NCI-H128 (cell line): ENCODE data around the gene IL16.
"Not testable (repeated sequence)": the region's sequence is repeated elsewhere in the genome, so short reads cannot be mapped to it uniquely, and the experiment has no call there.

Experiments
- DNase-seq: peaks from one replicate; lab custom pipeline; 2025; ENCODE audit not compliant: unreplicated experiment; lab: John Stamatoyannopoulos, UW

IL16 gene

DNA sequence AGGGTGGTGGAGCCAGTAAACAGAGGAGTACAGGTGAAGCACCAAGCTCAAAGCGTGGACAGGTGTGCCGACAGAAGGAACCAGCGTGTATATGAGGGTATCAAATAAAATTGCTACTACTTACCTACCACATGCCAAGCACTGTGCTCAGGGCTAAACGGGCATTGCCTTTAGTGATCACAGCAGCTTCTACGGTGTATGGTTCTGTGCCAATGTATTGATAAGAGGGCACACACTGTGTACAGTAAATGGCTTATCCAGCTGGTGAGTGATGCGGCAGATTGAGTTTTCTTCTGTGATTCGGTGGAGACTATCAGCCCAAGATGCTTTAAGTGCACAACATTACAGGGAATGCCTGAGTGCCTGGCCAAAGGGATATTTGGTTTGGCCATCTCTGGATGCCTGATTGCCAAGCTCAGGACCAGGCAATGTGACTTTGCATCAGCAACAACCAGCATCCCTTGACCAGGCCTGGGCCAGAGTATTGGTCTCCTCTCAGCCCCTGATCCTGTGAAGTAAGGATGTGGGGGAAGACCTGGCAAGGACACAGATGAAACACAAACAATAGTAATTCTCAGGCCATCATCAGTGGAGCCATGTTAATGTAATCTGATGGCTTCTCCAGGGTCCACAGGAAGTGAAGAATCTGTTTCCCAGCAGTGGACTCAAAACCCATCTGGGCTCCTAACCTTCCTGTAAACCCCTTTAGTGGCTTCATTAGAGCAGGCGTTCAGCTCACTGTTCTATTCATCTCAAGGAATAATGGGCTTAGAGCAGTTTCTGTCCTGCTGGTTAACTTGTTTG is 113.2 kb downstream of the IL16 start:
- DNase-seq, result no peak

GRCh38 chr15:81310480-81310879 is 113.8 kb downstream of the IL16 start:
- DNase-seq, result no peak

DNA sequence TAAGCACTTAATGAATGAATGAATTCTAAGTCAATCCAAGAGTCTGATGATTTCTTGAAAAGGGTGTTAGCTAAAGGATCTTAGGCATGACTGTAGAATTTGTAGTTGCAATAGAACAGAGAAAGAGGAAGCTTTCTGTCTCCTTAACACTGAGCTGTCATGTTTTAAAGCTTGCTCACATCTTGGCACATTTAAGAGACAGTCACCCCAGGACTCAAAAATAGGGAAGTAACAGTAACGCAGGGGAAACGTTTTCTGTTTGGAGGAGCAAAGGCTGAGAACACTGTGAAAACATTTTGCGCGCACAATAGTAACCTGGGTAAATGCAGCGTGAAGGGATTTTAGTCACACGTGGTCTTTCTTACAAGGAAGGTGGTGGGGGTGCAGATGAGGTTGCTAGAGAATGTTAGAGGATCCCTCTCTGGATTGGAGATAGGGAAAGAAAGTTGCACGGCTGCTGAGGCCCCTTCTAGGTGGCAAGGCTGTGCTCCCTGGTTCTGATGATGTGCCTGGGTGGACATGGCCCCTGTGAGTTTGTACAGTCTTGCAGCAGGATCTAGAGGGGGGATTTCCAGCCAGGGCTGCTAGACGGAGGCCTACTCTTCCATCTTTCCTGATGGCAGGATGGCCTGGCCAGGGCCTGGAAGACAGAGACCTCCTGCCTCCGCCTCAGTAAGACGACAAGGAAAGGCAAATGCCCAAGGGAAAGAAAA is 115.2 kb downstream of the IL16 start:
- DNase-seq, result no peak

- no peak for DNase-seq
These were observed 116.3 kb downstream of the IL16 start for GRCh38 chr15:81312790-81313543.

DNA sequence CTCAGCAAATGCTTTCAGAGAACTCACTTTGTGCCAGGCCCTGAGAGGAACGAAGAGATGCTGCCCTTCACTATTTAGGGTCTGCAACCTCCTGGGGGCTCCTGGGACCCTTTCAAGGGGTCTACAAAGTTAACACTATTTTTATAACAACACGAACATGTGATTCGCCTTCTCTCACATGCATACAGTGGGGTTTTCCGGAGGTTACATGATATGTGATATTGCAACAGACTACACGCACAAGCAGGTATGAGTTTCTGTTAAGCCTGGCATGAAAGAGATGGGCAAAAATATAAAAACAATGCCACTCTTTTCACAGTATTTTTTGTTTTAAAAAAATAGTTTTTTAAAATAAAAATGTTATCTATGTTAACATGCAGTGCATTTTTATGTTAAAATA is 117.0 kb downstream of the IL16 start:
- no peak for DNase-seq

- no peak for DNase-seq
These were observed 117.7 kb downstream of the IL16 start for GRCh38 chr15:81314378-81314777.

- no peak for DNase-seq
These were observed 118.9 kb downstream of the IL16 start for GRCh38 chr15:81315452-81316175.

- no peak for DNase-seq
These were observed 119.6 kb downstream of the IL16 start for GRCh38 chr15:81316267-81316666.

GRCh38 chr15:81317642-81318017 is 121.0 kb downstream of the IL16 start:
- no peak for DNase-seq

DNA sequence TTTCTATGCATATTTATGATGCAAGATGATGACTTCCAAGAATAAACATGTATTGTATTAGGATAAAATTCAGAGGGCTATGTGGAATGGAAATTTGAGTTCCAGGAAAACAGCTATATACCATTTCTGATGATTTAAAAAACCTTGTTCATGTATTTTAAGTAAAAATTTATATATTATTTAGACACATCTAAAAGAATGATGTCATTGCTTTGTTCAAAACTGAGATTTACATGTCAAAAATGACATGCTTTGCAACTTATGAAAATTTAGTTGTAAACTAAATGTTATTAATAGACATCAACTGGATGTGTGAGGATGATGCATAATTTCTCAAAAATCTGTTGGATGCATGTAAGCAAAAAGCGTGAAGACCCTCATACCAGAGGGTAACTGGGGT is 125.0 kb downstream of the IL16 start:
- no peak for DNase-seq

DNA sequence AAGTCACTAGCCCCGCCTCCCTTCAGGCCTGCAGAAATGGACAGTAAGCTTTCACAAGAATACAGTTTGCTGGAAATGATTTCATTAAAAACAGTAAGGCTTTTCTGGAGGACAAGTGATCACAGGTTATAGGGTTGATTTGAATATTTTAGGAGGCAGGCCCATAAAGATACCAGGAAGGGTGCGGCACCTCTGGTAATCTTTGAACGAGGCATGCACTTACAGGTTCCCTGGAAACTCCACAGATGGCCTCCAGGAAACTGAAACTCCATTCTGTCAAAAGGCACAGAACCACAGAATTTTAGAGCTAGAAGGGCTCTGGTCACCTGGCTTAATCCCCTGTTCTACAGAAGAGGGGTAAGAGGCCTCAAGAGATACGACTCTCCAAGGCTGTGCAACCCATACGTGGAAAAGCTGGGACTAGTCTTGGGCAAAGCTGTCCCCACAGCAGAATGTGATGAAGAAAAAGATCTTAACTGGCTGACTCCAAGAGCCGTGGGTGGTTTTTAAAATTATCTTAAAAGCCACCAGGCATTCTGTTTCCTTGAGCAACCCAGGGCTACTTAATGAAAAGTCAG is 126.1 kb downstream of the IL16 start:
- DNase-seq, result no peak

DNA sequence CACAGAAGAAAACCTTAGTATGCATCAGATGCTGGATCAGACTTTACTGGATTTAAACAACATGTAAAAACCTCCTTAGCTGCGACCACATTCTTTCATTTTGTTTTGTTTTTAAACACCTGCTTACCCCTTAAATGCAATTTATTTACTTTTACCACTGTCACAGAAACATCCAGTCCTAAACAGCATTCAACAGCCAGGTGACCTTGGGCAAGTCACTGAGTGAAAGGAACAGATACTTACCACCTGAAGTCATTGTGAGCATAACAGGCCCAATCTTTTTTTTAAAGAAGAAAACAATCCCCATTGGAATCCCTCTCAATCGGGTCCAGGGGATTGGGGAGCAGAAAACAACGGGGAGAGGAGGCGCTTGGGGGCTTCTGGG is 126.9 kb downstream of the IL16 start:
- DNase-seq, result no peak

- DNase-seq, result peak; percentile 87
These were observed 127.5 kb downstream of the IL16 start, which contains the start of gene STARD5 for GRCh38 chr15:81323944-81324881. Gene STARD5, minus strand, starts transcription at chr15:81324141. Its CDS starts 42 bp downstream, at chr15:81324099.

- DNase-seq, result no peak
These were observed 130.0 kb downstream of the IL16 start for GRCh38 chr15:81326466-81327212.

GRCh38 chr15:81327516-81327915 is 130.8 kb downstream of the IL16 start:
- DNase-seq, result no peak

DNA sequence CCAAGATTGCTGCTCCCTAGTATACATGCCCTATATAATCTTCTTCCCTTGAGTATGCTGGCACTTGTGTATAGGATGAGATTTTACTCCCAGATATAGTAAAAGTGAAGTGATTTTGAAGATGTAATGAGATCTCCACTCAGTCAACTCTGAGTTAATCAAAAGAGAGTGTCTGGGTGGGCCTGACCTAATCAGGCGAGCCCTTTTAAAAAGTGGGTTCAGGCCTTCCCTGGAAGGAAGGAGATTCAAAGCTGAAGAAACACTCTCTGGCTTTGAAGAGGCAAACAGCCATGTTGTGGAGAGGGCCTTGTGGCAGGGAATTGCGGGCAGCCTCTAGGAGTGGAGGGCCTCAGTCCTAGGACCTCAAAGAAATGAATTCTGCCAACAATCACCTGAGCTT is 132.8 kb downstream of the IL16 start:
- DNase-seq, result no peak

- DNase-seq, result no peak
These were observed 133.8 kb downstream of the IL16 start for GRCh38 chr15:81330366-81331090.

DNA sequence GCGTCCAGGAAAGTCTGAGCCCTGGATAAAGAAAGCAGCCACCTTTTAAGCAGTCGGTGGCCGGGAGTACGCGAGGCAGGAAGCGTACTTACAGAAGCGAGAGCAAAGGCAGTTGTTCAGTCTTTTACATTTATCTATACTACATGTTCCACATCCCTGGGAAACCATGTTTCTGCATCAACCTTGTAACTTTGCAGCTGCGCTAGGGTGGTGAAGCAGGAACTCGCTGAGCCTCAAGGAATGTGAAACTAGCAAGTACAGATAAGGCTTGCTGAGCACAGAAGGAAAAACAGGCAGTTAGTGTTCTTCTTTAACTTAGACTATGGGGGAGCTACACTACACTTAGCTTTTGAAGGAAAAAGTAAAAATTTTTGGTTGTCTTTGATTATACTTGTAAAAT is 134.5 kb downstream of the IL16 start:
- DNase-seq, result not testable (repeated sequence)
